Osteoblast (primary cell): Measurements from ENCODE around the gene LCOR. TPM values are rescaled to one million over a fixed set of nuclear protein-coding genes. Genes with fewer than 3 reads are reported as not detected.
A peak's percentile ranks its signal among the peaks of the same experiment; 100 is the strongest.

Experiments
- DNase-seq: peaks from one replicate; pipeline ENCODE4 v3.0.0; 2011; ENCODE audit warnings: low spot score, mixed read lengths; ENCODE audit not compliant: insufficient read length; ENCODE audit errors: missing footprints
- H2AFZ ChIP-seq: 2 replicates; pipeline ENCODE4 v1.6.0; 2011; ENCODE audit warnings: mild to moderate bottlenecking, low read length
- H3K27ac ChIP-seq: 2 replicates; pipeline ENCODE4 v1.5.1; 2011; ENCODE audit warnings: mild to moderate bottlenecking, low read depth, low read length, moderate library complexity
- H3K27me3 ChIP-seq: 2 replicates; pipeline ENCODE4 v1.6.0; 2012; ENCODE audit warnings: mild to moderate bottlenecking, control low read depth, inconsistent platforms, low read length, moderate library complexity; ENCODE audit not compliant: insufficient read depth
- H3K36me3 ChIP-seq: 2 replicates; pipeline ENCODE4 v1.5.1; 2011; ENCODE audit warnings: mild to moderate bottlenecking, low read length, control low read depth, moderate library complexity; ENCODE audit not compliant: insufficient read depth
- H3K4me1 ChIP-seq: 2 replicates; pipeline ENCODE4 v1.5.1; 2011; ENCODE audit warnings: mild to moderate bottlenecking, low read length, control low read depth, moderate library complexity; ENCODE audit not compliant: insufficient read depth
- H3K4me2 ChIP-seq: 2 replicates; pipeline ENCODE4 v1.6.0; 2011; ENCODE audit warnings: mild to moderate bottlenecking, low read length; ENCODE audit not compliant: insufficient read depth
- H3K4me3 ChIP-seq: fragments of 200-600 bp; sonication (generic); 3 replicates; pipeline ENCODE4 v1.5.1; 2012; ENCODE audit warnings: mild to moderate bottlenecking, low read length, inconsistent platforms; ENCODE audit not compliant: insufficient read depth
- H3K79me2 ChIP-seq: 2 replicates; pipeline ENCODE4 v1.6.0; 2012; ENCODE audit warnings: mild to moderate bottlenecking, low read length, control low read depth, inconsistent platforms; ENCODE audit not compliant: insufficient read depth
- H3K9me3 ChIP-seq: 2 replicates; pipeline ENCODE4 v1.5.1; 2011; ENCODE audit warnings: low read depth, low read length, control low read depth
- H4K20me1 ChIP-seq: 2 replicates; pipeline ENCODE4 v1.6.0; 2012; ENCODE audit warnings: mild to moderate bottlenecking, low read length, control low read depth; ENCODE audit not compliant: insufficient read depth
- CTCF ChIP-seq: IDR thresholded peaks from 2 replicates; pipeline ENCODE4 v1.5.1; 2011; ENCODE audit warnings: mild to moderate bottlenecking, low read depth, low read length, moderate library complexity; ENCODE audit errors: extremely low read depth
- total RNA-seq: library from RNA; depleted of rRNA; stranded (reverse); fragments of >200 nt; gene quantifications from 2 replicates; pipeline ENCODE4 v1.2.3, GENCODE V29; 2012

The LCOR gene
- total RNA-seq, 1 donor = 19.2 TPM

DNA sequence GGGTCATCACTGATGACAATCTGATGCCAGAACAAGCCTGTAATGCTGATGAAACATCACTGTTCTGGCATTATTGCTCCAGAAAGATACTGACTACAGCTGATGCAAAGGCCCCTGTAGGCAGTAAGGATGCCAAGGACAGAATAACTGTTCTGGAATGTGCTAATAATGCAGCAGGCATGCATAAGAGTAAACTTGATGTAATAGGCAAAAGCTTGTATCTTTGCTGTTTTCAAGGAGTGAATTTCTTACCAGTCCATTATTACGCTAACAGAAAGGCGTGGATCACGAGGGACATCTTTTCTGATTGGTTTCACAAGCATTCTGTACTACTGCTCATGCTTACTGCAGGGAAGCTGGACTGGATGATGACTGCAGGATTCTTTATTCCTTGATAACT is 18.7 kb downstream of the LCOR start:
- peaks cover 65% of the 10 kb centered on the region for H4K20me1 ChIP-seq
- DNase-seq = peak; percentile 91
- no peak overlapping the region for H3K4me3 ChIP-seq
- TF ChIP-seq CTCF = no peak
- H3K4me2 ChIP-seq = peak overlapping the region; percentile 50
- no peak overlapping the region for H2AFZ ChIP-seq
- peaks cover 22% of the 10 kb centered on the region for H3K4me1 ChIP-seq
- no peaks in the 10 kb centered on the region for H3K36me3 ChIP-seq
- H3K79me2 ChIP-seq = peaks cover 91% of the 10 kb centered on the region
- H3K27ac ChIP-seq = peak overlapping the region; percentile 75
- no peaks in the 10 kb centered on the region for H3K9me3 ChIP-seq
- no peaks in the 10 kb centered on the region for H3K27me3 ChIP-seq

- H3K9me3 ChIP-seq = no peaks in the 10 kb centered on the region
- no peaks in the 10 kb centered on the region for H3K27me3 ChIP-seq
- no peak overlapping the region for H3K4me3 ChIP-seq
- H3K36me3 ChIP-seq = no peaks in the 10 kb centered on the region
- H4K20me1 ChIP-seq = peaks cover 64% of the 10 kb centered on the region
- no peak for TF ChIP-seq CTCF
- H3K4me1 ChIP-seq = peaks cover 22% of the 10 kb centered on the region
- H2AFZ ChIP-seq = no peak overlapping the region
- peak overlapping the region; percentile 50 for H3K4me2 ChIP-seq
- DNase-seq = no peak
- H3K27ac ChIP-seq = peak overlapping the region; percentile 75
- H3K79me2 ChIP-seq = peaks cover 90% of the 10 kb centered on the region
Observed at GRCh38 chr10:96851281-96851680, 19.2 kb downstream of the LCOR start.

DNA sequence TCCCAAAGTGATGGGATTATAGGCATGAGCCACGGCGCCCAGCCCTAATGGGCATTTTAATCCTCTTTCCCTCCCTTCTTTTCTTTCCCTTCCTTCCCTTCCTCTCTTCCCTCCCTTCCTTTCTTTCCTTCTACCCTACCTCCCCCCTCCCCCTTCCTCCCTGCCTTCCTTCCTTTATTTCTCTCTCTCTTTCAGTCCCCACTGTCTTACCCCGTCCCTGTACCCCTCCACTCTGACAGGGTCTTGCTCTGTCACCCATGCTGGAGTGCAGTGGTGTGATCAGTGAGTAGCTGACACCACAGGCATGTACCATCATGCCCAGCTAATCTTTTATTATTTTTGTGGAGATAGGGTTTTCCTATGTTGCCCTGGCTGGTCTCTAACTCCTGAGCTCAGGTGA is 24.2 kb downstream of the LCOR start:
- H3K4me1 ChIP-seq = peaks cover 12% of the 10 kb centered on the region
- H3K4me2 ChIP-seq = no peak overlapping the region
- no peak overlapping the region for H2AFZ ChIP-seq
- peak; percentile 14 for DNase-seq
- H3K4me3 ChIP-seq = no peak overlapping the region
- H3K27ac ChIP-seq = no peak overlapping the region
- no peak for TF ChIP-seq CTCF
- no peaks in the 10 kb centered on the region for H3K9me3 ChIP-seq
- H3K36me3 ChIP-seq = peaks cover 4% of the 10 kb centered on the region
- peaks cover 100% of the 10 kb centered on the region for H3K79me2 ChIP-seq
- H3K27me3 ChIP-seq = no peaks in the 10 kb centered on the region
- peaks cover 71% of the 10 kb centered on the region for H4K20me1 ChIP-seq

- Histone ChIP-seq H3K27ac (no peak overlapping the region), H2AFZ (no peak overlapping the region), H3K36me3 (peaks cover 8% of the 10 kb centered on the region), H4K20me1 (peaks cover 68% of the 10 kb centered on the region), H3K4me3 (no peak overlapping the region), H3K27me3 (no peaks in the 10 kb centered on the region), H3K4me2 (no peak overlapping the region), H3K4me1 (peaks cover 7% of the 10 kb centered on the region), H3K79me2 (peaks cover 100% of the 10 kb centered on the region), H3K9me3 (no peaks in the 10 kb centered on the region)
- DNase-seq = no peak
- TF ChIP-seq CTCF = no peak
Observed at GRCh38 chr10:96857301-96858012, 25.4 kb downstream of the LCOR start.
